NCI-H526 treated with DMSO at 0.1 percent for 48 hours (cell line): ENCODE measurements around the gene PTGER4.
"Not testable (repeated sequence)": the region's sequence is repeated elsewhere in the genome, so short reads cannot be mapped to it uniquely, and the experiment has no call there.

ENCODE experiments used
- DNase-seq: peaks from one replicate; lab custom pipeline; 2025; lab: John Stamatoyannopoulos, UW

PTGER4 gene

GRCh38 chr5:40679913-40680681, at the start of gene PTGER4:
Gene PTGER4 (plus strand): TSS chr5:40679915. CDS start chr5:40680994, 1,079 bp downstream.
- DNase-seq = no peak

- DNase-seq = no peak
Observed at GRCh38 chr5:40630126-40630525, 49.6 kb upstream of the PTGER4 start.

GRCh38 chr5:40631236-40631635, 48.5 kb upstream of the PTGER4 start:
- DNase-seq = no peak

GRCh38 chr5:40634154-40634553, 45.6 kb upstream of the PTGER4 start:
- no peak for DNase-seq

GRCh38 chr5:40634593-40634992, 45.1 kb upstream of the PTGER4 start:
- no peak for DNase-seq

- not testable (repeated sequence) for DNase-seq
Observed at GRCh38 chr5:40639531-40639930, 40.2 kb upstream of the PTGER4 start.

GRCh38 chr5:40646266-40646665, 33.4 kb upstream of the PTGER4 start:
- no peak for DNase-seq

GRCh38 chr5:40648150-40648549, 31.6 kb upstream of the PTGER4 start:
- DNase-seq = no peak

- no peak for DNase-seq
Observed at GRCh38 chr5:40649463-40650030, 30.2 kb upstream of the PTGER4 start.

GRCh38 chr5:40651201-40651600, 28.5 kb upstream of the PTGER4 start:
- no peak for DNase-seq

- no peak for DNase-seq
Observed at GRCh38 chr5:40652441-40653220, 27.1 kb upstream of the PTGER4 start.

GRCh38 chr5:40653221-40654022, 26.3 kb upstream of the PTGER4 start:
- no peak for DNase-seq

GRCh38 chr5:40654377-40654991, 25.2 kb upstream of the PTGER4 start:
- DNase-seq = no peak

- no peak for DNase-seq
Observed at GRCh38 chr5:40655138-40655537, 24.6 kb upstream of the PTGER4 start.

- DNase-seq = not testable (repeated sequence)
Observed at GRCh38 chr5:40656091-40656490, 23.6 kb upstream of the PTGER4 start.

- no peak for DNase-seq
Observed at GRCh38 chr5:40656766-40657165, 22.9 kb upstream of the PTGER4 start.

- no peak for DNase-seq
Observed at GRCh38 chr5:40660751-40661150, 19.0 kb upstream of the PTGER4 start.

- no peak for DNase-seq
Observed at GRCh38 chr5:40665635-40666298, 13.9 kb upstream of the PTGER4 start.

GRCh38 chr5:40666657-40667056, 13.1 kb upstream of the PTGER4 start:
- no peak for DNase-seq

- no peak for DNase-seq
Observed at GRCh38 chr5:40667161-40667663, 12.5 kb upstream of the PTGER4 start.
